Effector memory CD4-positive, alpha-beta T cell (primary cell): ENCODE measurements around the gene TMEM86B.

Source experiments
- DNase-seq, 3 donors: peaks; one replicate each; pipeline ENCODE4 v3.0.0-alpha.2; 2020
- H3K27ac ChIP-seq: 2 replicates; pipeline ENCODE4 v1.7.0; 2013; ENCODE audit warnings: mild to moderate bottlenecking, low read length, moderate library complexity; ENCODE audit not compliant: insufficient read depth, poor library complexity, severe bottlenecking
- H3K27me3 ChIP-seq: replicated peaks from 2 replicates; pipeline ENCODE4 v1.7.0; 2013; ENCODE audit warnings: mild to moderate bottlenecking, low read length; ENCODE audit not compliant: insufficient read depth, control insufficient read depth, poor library complexity, severe bottlenecking
- H3K36me3 ChIP-seq: 2 replicates; pipeline ENCODE4 v1.7.0; 2013; ENCODE audit warnings: mild to moderate bottlenecking, low read length, moderate library complexity; ENCODE audit not compliant: control insufficient read depth, insufficient read depth
- H3K4me1 ChIP-seq: 2 replicates; pipeline ENCODE4 v1.7.0; 2013; ENCODE audit warnings: low read length, mild to moderate bottlenecking; ENCODE audit not compliant: control insufficient read depth, insufficient read depth, poor library complexity, severe bottlenecking
- H3K4me3 ChIP-seq: 2 replicates; pipeline ENCODE4 v1.7.0; 2013; ENCODE audit warnings: low read length, low read depth, mild to moderate bottlenecking; ENCODE audit not compliant: insufficient read depth, poor library complexity, severe bottlenecking
- H3K9me3 ChIP-seq: 2 replicates; pipeline ENCODE4 v1.7.0; 2013; ENCODE audit warnings: mild to moderate bottlenecking, low read length, moderate library complexity; ENCODE audit not compliant: control insufficient read depth
- total RNA-seq, 3 donors: gene quantifications; one replicate each; lab custom pipeline; 2026; lab: John Stamatoyannopoulos, UW

TMEM86B gene
- 3.6 to 4.9 (median 4.5) reads per million in 3 donors for total RNA-seq

DNA sequence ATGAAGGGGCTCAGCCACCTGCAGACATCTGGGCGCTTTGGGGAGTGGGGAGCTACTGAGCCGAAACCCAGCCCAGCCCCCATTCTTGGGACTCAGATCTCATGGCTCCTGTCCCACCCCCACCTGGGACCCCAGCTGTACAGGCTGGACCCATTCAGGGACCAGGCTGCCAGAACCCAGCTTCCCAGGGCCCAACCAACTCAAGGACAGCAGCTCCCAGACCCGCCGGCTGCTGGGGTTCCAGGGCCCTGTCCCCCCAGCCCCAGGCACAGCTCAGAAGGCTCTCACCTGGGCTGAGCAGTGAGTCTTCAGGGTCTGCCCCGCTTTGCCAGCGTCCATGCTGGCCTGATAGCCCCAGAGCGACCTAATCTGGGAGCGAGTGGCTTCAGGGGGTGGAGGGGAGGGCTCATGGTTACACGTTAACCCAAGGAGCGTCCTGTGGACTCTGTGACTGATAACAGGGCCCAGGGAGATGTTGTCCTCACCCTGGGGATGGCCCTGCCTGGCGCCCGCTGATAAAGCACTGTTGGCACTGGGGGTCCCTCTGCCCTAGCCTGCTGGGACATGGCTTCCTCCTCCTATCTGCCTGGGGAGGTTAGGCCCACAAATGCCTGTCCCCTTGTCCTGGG, at the start of gene TMEM86B:
TSS of gene TMEM86B (minus strand) at position 361 of the 629 bp plus-strand sequence. CDS start at position 339, 22 bp downstream.
- H3K36me3 ChIP-seq = peaks cover 68% of the 10 kb centered on the region
- no peak within 1 kb of the TSS for H3K4me3 ChIP-seq
- no peaks in the 10 kb centered on the region for H3K4me1 ChIP-seq
- no peak within 1 kb of the TSS for H3K27ac ChIP-seq
- DNase-seq = no peak
- H3K9me3 ChIP-seq = no peaks in the 10 kb centered on the region
- no peaks in the 10 kb centered on the region for H3K27me3 ChIP-seq

- Histone ChIP-seq H3K27me3 (no peaks in the 10 kb centered on the region), H3K36me3 (peaks cover 29% of the 10 kb centered on the region), H3K27ac (no peak overlapping the region), H3K9me3 (no peaks in the 10 kb centered on the region), H3K4me3 (no peak overlapping the region), H3K4me1 (peaks cover 13% of the 10 kb centered on the region)
- DNase-seq = no peak
Measured at GRCh38 chr19:55277494-55277893, 48.9 kb upstream of the TMEM86B start.

GRCh38 chr19:55276720-55277430, 48.3 kb upstream of the TMEM86B start:
- peaks cover 29% of the 10 kb centered on the region for H3K36me3 ChIP-seq
- H3K27me3 ChIP-seq = no peaks in the 10 kb centered on the region
- DNase-seq = no peak
- H3K27ac ChIP-seq = no peak overlapping the region
- peaks cover 13% of the 10 kb centered on the region for H3K4me1 ChIP-seq
- H3K4me3 ChIP-seq = no peak overlapping the region
- no peaks in the 10 kb centered on the region for H3K9me3 ChIP-seq

DNA sequence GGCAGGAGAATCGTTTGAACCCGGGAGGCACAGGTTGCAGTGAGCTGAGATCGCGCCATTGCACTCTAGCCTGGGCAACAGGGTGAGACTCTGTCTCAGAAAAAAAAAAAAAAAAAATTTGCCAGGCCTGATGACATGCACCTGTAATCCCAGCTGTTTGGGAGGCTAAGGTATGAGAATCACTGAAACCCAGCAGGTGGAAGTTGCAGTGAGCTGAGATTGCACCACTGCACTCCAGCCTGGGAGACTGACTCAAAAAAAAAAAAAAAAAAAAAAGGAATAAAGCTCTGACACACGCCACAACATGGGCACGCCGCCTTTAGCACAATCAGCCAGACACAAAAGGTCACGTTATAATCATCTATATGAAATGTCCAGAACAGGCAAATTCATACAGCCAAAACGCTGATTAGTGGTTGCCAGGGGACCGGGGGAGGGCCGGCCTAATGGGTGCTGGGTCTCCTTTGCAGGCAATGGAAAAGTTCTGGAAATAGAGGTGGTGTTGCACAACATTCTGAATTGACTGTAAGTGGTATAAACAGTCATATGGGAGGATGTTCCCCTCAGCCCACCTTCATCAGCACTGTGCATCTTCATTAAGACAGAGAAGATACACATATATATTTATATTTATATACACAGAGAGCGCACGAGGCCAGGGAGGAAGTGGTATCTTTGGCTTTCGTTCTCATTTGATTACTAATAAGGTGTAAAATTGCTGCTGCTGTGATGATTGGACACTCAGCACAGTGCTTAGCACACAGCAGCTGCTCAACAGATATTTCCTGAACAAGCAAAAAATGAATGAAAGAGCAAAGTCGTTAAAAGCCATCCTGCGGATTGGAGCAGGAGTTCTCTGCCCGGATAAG, 47.5 kb upstream of the TMEM86B start:
- H3K36me3 ChIP-seq = peaks cover 29% of the 10 kb centered on the region
- DNase-seq = no peak

DNA sequence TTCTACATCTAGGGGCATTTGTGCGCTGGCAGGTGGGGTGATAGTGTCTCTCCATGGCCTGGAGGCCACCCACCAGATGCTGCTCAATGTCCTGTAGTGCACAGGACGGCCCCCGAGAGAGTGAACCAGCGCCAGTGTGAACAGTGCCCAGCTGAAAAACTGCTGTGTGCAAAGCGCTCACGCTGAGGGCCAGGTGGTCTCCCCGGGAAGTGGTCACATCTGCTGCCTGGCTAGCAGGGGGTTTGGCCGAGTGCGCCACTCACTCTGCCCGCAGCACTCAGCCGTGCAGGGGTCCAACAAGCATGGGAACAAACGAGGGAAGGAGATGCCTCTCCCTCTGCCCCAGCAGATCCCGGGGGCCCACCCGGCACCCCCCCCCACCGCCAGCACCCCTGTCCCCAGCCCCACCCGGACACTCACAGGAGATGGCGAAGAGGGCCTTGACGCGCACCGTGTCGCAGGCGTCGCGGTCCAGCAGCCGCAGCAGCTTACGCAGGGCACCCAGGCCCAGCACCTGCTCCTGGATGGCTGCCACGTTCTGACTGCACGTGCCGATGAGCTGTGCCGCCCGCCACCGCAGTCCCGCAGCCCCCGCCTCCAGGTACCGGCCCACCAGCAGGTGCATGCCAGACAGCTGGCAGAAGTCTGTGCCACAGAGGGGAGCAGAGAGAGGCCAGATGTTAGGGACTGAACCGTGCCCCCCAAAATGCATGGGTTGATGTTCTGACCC, 45.6 kb upstream of the TMEM86B start:
- Histone ChIP-seq H3K27me3 (no peaks in the 10 kb centered on the region), H3K27ac (no peak overlapping the region), H3K4me3 (no peak overlapping the region), H3K4me1 (peaks cover 2% of the 10 kb centered on the region), H3K9me3 (no peaks in the 10 kb centered on the region), H3K36me3 (peaks cover 29% of the 10 kb centered on the region)
- no peak for DNase-seq

More for the DNA sequence above, 47.5 kb upstream of the TMEM86B start:
- Histone ChIP-seq H3K27ac (no peak overlapping the region), H3K4me1 (peaks cover 13% of the 10 kb centered on the region), H3K27me3 (no peaks in the 10 kb centered on the region), H3K9me3 (no peaks in the 10 kb centered on the region), H3K4me3 (no peak overlapping the region)

DNA sequence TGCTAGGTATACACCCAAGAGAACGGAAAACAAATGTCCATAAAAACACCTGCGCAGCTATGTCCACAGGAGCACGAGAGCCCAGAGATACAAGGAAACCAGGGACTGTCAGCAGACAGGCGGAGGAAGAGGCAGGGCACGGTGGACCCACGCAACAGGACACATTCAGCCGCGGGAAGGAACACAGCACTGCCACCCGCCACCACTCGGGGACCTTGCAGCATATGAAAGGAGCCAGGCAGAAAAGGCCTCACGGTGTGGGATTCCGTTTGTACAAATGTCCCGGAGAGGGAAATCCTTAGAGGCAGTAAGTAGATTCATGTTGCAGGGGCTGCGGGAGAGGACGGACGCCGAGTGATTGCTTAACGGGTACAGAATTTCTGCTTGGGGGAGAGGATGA, 43.6 kb upstream of the TMEM86B start:
- Histone ChIP-seq H3K27me3 (no peaks in the 10 kb centered on the region), H3K4me1 (no peaks in the 10 kb centered on the region), H3K36me3 (peaks cover 23% of the 10 kb centered on the region), H3K27ac (no peak overlapping the region), H3K4me3 (no peak overlapping the region), H3K9me3 (no peaks in the 10 kb centered on the region)
- DNase-seq = no peak

DNA sequence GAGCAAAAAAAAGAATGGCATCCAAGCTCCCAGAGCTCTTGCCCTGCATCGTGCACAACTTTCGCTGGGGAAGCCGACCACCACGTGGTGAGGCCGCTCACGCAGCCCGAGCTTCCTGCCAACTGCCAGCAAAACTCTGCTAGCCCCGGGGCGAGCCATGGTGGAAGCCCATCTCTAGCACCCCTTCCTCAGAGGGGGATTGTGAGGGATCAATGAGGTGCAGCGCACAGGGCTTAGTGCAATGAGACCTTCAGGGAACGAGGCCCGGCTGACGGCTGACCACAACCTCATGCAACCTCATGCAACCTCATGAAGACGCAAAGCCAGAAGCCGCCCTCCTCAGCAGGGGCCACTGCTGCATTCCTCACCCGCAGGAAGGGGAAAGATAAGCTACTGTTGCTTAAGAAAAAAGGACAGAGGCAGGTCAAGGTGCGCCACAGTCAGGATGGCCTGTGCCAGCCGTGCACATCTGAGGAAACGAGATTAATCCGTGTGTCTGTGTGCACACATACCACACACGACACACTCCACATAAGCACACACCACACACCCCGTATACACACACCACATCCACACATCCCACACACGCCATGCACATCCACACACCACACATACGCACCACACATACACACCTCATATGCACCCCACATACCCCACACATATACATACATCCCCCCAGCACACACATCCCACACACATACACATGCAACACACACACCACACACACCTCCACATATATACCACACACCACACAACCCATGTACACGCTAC, 41.8 kb upstream of the TMEM86B start:
- Histone ChIP-seq H3K9me3 (no peaks in the 10 kb centered on the region), H3K27ac (no peak overlapping the region), H3K4me1 (no peaks in the 10 kb centered on the region), H3K27me3 (no peaks in the 10 kb centered on the region), H3K4me3 (no peak overlapping the region), H3K36me3 (peaks cover 13% of the 10 kb centered on the region)
- DNase-seq = no peak

- no peaks in the 10 kb centered on the region for H3K4me1 ChIP-seq
- H3K9me3 ChIP-seq = no peaks in the 10 kb centered on the region
- no peaks in the 10 kb centered on the region for H3K27me3 ChIP-seq
- H3K27ac ChIP-seq = no peak overlapping the region
- no peak overlapping the region for H3K4me3 ChIP-seq
- DNase-seq = no peak
- peaks cover 13% of the 10 kb centered on the region for H3K36me3 ChIP-seq
Measured at GRCh38 chr19:55269299-55269698, 40.7 kb upstream of the TMEM86B start.

GRCh38 chr19:55266840-55267239, 38.3 kb upstream of the TMEM86B start:
- H3K27ac ChIP-seq = no peak overlapping the region
- DNase-seq = no peak
- H3K36me3 ChIP-seq = no peaks in the 10 kb centered on the region
- H3K27me3 ChIP-seq = no peaks in the 10 kb centered on the region
- H3K4me1 ChIP-seq = no peaks in the 10 kb centered on the region
- H3K9me3 ChIP-seq = no peaks in the 10 kb centered on the region
- H3K4me3 ChIP-seq = no peak overlapping the region
